ENCODE data around the gene ZG16. TPM values are rescaled to one million over a fixed set of nuclear protein-coding genes. Genes with fewer than 3 reads are reported as not detected.

ZG16 gene
- total and polyA plus RNA-seq, 9 of the 15 experiments (the other 6 are each of a cell fraction or from before 2014, with no cell fraction given): 0.04 TPM; not detected in 8

- no peak for TF ChIP-seq ZNF655 (CRISPR knock-in tag; IDR thresholded peaks at IDR 0.05)
- TF ChIP-seq RNF2 (IDR thresholded peaks at IDR 0.05): no peak
- TF ChIP-seq ZNF263 (CRISPR knock-in tag; IDR thresholded peaks at IDR 0.05; ENCODE audit: borderline replicate concordance): peak; percentile 41
- TF ChIP-seq, protein P1, sequence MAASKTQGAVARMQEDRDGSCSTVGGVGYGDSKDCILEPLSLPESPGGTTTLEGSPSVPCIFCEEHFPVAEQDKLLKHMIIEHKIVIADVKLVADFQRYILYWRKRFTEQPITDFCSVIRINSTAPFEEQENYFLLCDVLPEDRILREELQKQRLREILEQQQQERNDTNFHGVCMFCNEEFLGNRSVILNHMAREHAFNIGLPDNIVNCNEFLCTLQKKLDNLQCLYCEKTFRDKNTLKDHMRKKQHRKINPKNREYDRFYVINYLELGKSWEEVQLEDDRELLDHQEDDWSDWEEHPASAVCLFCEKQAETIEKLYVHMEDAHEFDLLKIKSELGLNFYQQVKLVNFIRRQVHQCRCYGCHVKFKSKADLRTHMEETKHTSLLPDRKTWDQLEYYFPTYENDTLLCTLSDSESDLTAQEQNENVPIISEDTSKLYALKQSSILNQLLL (CRISPR knock-in tag; IDR thresholded peaks at IDR 0.05; ENCODE audit: borderline replicate concordance): no peak
- TF ChIP-seq HMBOX1 (IDR thresholded peaks at IDR 0.05): no peak
- 0 out of 2 replicates have a peak, but pooled peaks have one; percentile 43 for TF ChIP-seq JUN (IDR thresholded peaks at IDR 0.05; ENCODE audit: borderline replicate concordance, low read depth, low read length)
- no peak for TF ChIP-seq JUN (CRISPR knock-in tag; IDR thresholded peaks at IDR 0.05; ENCODE audit: borderline replicate concordance)
- TF ChIP-seq, protein P2, sequence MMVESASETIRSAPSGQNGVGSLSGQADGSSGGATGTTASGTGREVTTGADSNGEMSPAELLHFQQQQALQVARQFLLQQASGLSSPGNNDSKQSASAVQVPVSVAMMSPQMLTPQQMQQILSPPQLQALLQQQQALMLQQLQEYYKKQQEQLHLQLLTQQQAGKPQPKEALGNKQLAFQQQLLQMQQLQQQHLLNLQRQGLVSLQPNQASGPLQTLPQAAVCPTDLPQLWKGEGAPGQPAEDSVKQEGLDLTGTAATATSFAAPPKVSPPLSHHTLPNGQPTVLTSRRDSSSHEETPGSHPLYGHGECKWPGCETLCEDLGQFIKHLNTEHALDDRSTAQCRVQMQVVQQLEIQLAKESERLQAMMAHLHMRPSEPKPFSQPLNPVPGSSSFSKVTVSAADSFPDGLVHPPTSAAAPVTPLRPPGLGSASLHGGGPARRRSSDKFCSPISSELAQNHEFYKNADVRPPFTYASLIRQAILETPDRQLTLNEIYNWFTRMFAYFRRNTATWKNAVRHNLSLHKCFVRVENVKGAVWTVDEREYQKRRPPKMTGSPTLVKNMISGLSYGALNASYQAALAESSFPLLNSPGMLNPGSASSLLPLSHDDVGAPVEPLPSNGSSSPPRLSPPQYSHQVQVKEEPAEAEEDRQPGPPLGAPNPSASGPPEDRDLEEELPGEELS (CRISPR knock-in tag; IDR thresholded peaks at IDR 0.05; ENCODE audit: borderline replicate concordance): no peak
- no peak for TF ChIP-seq ESRRB (CRISPR knock-in tag; IDR thresholded peaks at IDR 0.05; ENCODE audit: borderline replicate concordance)
- TF ChIP-seq CREM (IDR thresholded peaks at IDR 0.05; ENCODE audit: low read depth): peak; percentile 97
- TF ChIP-seq ZNF282 (CRISPR knock-in tag; IDR thresholded peaks at IDR 0.05): no peak
- TF ChIP-seq PHF20 (IDR thresholded peaks at IDR 0.05; ENCODE audit: partially characterized antibody): peak; percentile 28
- TF ChIP-seq RAD51 (IDR thresholded peaks at IDR 0.05; ENCODE audit: borderline replicate concordance, low read depth): peak; percentile 18; the same call in 1 of the 2 replicates
- no peak for TF ChIP-seq IRF2 (CRISPR knock-in tag; IDR thresholded peaks at IDR 0.05)
- TF ChIP-seq ZNF644 (tag; IDR thresholded peaks at IDR 0.05; ENCODE audit: low read depth): no peak; the same call in 1 of the 2 replicates
- no peak; the same call in 1 of the 2 replicates for TF ChIP-seq GATAD2A (IDR thresholded peaks at IDR 0.05)
- peak; percentile 49 to 81; a peak in 2 of 4 replicates for TF ChIP-seq SIN3A (IDR thresholded peaks at IDR 0.05; ENCODE audit: borderline replicate concordance in 2 of 2, control insufficient read depth in 1 of 2, low read depth in 2 of 2, low read length in 2 of 2)
These were observed 38.0 kb downstream of the ZG16 start, which contains the start of gene PAGR1 (continued) for GRCh38 chr16:29815793-29816693.
